Measurements from ENCODE around the gene SH3RF2.

The SH3RF2 gene

DNA sequence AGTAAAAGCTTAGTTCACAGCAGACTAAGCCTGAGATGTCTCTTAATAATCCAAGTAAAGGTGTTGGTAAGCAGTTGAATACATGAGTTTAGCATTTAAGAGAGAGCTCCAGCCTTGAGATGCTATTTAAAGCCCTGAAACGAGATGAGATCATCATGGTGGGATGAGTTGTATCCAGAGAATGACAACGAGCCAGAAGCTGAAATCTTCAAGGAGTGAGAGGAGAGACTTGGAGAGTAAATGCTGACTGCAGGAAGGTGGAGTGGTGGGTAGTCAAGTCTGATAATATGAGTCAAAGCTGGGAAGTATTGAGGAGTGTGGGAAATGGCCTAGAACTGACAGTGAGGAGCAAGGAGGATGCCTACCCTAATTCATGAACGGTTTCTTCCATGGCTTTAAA, 115.3 kb downstream of the SH3RF2 start:
- no peak for DNase-seq

DNA sequence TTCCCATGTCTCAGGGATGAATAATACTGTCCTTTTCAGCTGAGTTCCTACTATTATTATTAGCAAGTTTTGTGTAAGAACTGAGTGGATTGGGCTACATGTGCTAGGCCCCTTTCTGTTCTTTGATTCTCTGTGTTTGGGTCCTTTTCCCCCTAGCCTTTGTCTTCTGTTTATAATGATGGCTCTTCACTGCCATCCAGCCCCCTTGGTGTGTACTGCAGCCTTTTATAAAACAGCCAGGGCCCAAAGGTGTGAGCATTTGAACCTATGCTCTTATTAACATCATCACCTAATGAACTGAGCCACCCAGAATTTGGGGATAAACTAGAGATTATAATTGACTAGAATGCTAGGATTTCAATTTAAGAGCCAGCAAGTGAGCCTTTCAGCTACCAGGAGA, 116.4 kb downstream of the SH3RF2 start:
- no peak for DNase-seq

DNA sequence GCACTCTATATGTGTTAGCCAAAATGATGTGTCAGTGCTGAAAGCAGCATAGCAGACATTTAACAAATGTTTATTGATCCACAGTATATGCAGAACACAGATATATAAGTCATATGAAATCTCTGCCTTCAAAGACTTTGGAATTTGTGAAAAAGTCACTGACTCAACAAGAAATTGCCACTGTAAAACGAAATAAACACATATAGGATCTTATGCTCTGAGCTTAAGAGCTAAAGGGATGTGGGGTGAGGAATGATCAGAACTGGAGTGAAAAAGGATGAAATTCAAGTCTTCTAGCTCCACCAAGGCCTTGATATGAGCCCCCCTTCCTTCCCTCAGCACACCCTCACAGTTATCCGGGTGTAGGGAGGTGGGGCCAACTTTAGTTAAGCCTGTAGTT, 119.1 kb downstream of the SH3RF2 start:
- no peak for DNase-seq

DNA sequence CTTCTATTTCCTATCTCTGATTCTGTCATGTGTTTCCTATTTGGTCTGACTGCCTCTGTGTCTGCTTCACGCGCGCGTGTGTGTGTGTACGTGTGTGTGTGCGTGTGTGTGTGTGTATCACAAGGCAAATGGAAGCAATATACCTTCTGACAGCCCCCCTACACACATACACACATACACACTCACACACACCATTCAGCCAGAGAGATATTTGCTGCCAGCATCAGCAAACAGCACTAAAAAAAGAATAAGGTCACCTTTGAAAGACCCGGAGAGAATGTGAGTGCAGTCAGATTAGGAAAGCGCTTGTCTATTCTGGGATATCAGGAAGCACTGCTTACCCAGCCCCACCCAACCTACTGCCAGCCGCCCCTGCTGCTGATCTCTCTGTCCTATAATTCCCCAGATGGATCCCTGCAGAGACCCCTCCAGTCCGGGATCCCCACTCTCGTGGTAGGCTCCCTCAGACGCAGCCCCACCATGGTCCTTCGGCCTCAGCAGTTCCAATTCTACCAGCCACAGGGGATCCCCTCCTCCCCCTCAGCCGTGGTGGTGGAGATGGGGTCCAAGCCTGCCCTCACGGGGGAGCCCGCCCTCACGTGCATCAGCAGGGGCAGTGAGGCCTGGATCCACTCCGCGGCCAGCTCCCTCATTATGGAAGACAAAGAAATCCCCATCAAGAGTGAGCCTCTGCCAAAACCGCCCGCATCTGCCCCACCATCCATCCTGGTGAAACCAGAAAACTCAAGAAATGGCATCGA, 123.3 kb downstream of the SH3RF2 start:
- DNase-seq, result no peak

DNA sequence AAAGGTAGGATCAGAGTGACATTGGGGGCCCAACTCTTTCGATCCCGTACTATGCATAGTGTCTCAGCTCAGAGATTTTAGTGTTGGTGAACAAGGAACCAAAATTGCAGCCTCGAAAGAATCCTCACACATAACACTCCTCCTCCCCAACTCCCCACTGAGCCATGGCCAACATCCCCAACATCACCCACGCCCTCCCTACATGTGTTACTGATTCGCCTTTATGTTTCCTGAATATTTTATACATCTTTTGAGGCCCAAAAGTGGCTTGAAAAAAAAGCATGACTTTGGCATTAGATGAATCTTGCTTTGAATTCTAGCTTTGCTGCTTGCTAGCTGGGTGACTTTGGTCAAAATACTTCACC, 123.8 kb downstream of the SH3RF2 start:
- no peak for DNase-seq

DNA sequence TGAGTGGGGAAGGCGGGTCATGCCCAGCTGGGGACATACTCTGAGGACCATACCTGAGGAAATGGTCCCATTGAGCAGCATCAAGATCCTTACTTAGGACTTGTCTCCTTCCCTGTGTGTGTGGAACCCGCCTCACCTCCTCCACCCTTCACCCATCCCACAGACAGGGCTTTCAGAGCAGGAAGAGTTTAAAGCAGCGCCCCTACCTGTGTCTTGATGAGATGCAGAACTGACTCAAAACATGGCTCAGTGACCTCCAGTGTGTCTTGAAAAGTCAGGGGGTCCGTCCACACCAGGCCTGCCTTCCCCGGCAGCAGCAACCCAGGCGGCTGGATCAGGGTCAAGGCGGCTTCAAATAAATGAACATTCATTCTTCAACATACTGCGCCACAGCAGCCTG, 130.6 kb downstream of the SH3RF2 start:
- DNase-seq, result no peak

DNA sequence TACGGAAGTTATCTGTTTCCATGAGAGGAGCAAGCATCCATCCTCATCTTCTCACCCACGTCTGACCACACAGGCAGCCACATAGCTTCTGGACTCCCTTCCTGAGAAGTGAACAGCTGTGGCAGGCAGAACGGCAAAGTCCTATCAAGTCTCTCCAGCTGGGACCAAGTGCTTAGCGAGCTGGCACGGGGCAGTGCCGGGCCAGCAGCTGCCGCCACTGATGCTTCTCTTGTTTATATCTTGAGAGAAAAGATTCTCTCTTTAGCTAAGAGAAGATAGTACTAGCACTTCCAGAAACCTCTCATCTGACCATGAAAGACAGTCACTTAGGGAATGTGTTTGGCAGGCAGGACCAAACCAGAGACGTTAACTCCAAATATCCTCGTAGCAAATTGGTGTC, 131.8 kb downstream of the SH3RF2 start:
- no peak for DNase-seq

DNA sequence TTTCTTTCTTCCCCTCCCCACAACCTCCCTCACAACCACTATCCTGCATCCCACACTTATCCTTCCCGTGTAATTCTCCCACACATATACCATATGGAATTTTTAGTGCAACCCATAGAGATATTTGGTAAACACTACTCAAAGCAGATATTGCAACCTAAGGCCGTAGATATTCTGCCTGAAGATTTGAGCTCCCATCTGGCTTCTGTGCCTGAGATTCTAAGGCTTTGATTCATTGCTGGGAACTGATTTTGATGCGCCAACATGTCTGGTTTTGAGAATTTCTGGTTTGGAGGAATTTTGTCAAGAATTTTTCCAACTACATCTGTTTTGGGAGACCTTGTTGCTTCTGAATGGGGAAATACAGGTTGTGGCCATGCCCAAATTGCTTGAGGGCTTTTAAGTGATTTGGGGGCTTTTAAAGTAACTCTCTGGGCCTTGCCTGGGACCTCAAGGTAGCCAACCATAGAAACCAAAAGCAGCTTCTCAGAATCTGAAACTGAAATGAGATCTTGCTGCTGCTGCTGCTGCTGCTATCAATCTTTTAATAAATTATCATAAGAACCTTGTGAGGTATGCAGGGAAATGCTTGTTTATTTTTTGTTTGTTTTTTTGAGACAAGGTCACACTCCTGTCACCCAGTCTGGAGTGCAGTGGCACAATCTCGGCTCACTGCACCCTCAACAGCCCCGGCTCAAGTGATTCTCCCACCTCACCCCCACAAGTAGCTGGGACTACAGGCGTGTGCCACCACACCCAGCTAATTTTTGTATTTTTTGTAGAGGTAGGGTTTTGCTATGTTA, 132.8 kb downstream of the SH3RF2 start:
- no peak for DNase-seq

DNA sequence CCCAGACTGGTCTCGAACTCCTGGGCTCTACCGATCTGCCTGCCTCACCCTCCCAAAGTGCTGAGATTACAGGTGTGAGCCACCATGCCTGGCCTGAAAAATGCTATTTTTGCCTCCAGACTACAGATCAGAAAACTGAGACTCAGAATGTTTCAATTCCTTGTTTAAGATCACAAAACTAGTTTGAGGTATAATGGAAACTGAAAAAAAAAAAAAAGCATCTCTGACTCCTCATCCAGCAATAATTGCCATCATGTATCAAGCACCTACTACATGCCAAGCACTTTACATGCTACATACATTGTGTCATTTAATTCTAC, 133.4 kb downstream of the SH3RF2 start:
- DNase-seq, result no peak

DNA sequence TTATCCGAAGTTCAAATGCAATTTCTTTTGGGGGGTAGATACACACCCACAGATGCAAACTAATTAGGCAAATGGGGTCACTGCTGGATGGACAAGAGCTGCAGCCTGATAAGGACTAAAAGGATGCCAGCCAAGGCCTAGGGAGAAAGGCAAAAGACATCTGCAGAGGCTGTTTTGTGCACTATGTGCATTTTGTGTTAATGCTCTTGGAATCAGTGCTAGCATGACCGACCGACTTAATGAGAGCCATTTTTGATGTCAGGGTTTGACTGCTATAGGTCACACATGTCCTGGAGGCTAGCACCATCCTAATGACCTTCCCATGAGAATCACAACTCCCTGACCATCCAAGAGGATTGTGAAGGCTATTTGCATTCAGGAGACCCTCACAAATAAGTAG, 134.4 kb downstream of the SH3RF2 start:
- DNase-seq, result no peak

DNA sequence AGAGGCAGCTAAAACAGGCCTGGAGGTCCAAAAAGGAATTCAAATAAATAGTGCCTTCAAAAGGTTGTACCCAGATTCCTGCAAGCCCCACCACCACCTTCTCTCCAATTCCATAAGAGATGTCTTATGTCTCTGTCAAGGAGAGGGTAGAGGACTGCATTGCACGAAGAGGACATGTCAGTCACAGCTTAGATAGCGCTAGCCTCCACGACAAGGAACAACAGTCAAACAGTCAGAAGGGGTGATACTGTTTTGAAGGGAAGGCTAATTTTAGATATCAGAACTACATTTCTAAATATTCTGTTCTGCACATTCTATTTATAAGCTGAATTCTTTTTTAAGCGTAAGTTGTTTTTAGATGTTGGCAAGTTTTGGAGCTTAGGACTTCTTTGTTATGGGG, 134.8 kb downstream of the SH3RF2 start:
- no peak for DNase-seq

DNA sequence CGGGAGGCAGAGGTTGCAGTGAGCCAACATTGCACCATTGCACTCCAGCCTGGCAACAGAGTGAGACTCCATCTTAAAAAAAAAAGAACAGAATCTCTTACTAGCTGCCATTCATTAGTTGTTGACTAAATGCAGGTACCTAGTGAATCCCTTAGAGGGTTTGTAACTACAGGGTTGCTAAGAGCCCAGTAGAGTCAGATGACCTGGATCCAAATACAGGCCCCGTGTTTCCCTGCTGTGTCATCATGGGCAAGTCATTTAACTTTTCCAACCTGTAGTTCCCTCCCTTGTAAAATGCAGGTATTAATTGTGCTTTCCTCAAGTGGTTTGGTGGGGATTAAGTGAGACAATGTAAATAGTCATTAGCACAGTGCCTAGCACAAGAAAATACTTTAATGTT, 136.2 kb downstream of the SH3RF2 start:
- no peak for DNase-seq

DNA sequence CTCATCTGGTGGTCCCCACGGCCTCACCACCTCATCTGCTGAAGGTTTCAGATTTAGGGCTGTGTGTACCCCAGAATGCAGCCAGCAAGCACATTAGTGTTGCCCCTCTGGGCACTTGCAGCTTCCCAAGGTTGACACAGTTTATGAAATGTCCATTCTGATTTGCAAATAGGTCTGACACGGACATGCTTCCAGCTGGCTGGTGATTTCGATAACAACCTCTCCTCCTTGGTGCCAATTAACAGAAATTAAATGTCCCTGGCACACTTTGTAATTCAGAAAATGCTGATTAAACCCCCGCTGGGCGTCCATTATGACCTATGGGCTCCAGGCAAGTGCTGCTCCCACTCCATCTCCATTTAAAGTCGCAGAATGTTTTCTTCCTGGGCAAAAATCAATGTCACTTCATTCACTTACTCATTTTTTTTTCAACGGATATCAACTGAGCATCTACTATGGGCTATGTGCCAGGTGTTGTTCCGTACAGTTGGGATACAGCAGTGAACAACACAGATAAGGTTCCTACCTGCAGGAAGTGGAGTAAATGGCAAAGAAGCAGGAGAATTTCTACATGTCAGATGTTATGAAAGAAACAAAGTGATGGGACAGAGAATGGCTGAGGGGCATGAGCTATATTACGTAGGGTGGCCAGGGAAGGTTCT, 137.0 kb downstream of the SH3RF2 start:
- DNase-seq, result no peak

DNA sequence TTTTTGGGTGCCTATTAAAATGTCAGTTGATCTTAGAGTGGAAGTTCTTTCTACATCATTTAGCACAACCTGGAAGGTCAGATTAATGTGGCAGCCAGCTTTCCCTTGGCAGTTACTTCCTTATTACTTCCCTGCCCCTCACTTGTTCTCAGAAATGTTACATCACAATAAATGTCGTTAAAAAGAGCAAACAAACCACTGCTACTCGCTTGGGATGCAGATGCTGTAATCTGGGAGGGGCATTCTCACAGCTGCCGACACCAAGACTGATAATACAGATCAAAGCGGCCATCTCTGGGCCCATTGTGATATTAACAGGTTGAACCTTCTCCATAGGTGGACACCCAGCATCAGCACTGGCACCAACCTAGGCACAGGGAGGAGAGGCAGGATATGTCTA, 139.7 kb downstream of the SH3RF2 start:
- DNase-seq, result peak; percentile 29

DNA sequence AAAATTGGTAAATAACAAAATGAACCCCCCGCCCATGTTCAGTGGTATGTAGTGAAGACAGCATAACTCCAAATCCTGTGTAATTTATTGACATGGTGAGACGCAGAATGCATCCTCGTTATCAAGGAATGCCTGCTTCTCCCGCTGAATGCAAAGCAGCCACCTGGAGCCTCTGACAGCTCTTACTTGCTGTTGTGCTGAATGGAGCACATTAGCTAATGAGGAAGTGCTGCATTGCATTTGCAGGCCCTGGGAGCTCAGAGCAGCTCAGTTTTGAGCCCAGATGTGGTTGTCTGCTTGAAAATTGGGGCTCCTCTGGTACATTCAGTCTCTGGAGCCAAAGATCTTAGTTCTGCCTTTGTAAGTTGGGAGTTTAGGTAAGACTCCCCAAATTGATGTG, 140.1 kb downstream of the SH3RF2 start:
- no peak for DNase-seq

DNA sequence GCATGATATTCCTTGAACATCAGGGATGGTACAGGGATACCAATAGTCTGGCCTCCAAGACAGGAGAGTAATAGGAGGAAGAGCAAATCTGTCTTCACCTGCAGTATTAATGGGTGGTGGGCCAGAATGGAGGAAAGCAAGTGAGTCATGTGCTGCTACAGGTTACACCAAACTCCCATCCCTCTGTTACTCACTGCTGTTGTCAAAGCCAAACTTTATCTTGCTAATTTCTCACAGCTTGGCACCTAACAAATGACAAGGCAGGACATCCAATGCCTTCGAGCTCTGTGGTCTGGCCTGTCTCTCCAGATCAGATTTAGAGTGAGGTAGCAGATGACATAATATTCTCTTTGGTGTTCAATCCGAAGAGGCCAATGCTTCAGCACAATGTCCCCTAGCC, 142.2 kb downstream of the SH3RF2 start:
- no peak for DNase-seq

DNA sequence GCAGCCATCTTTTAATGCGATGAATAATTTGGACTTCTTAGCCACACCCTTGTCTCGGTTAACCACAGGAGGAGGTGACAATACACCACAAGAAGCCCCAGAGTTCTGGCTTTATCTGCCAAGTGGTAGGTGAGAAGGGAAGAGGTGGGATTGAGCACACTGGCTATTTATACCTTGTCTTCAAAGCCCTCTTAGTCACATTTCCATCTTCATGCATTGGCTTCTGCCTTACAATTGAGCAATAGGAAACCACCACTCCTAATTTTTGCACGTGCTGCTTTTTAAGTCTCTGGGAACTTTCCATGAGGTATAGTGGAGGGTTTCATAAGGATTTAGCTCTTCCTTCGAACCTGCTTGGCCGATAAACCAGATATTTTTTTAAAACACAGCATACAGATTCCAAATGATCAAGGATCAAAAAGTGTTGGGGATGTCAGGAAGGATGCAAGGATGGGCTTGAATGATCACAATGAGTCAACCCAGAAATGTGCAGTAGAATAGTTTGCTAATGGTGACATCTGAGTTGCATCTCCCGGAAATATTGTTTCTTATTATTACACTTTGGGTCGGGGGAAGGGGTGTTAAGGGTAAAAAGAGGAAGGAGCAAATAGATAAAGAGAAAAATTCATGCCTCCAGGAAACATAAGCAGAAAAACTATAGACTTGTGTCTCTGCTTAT, 143.5 kb downstream of the SH3RF2 start:
- no peak for DNase-seq

DNA sequence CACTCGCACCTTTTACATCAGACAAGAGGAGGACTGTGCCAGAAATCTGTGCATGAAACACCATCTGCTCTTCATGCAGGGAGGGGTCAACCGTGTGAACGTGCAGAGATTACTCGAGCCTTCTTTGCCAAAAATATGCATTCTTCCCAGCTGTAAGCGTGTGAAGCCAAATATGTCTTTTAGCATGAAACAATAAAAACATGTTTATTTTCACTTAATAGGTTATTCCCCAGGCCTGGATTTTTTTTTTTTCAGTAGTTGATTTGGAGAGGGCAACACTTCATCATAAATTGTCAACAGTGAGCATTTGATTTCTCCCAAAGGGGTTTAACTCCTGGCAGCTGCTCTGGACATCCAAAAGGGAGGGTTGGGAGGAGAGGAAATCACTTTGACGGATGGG, 145.2 kb downstream of the SH3RF2 start:
- no peak for DNase-seq

DNA sequence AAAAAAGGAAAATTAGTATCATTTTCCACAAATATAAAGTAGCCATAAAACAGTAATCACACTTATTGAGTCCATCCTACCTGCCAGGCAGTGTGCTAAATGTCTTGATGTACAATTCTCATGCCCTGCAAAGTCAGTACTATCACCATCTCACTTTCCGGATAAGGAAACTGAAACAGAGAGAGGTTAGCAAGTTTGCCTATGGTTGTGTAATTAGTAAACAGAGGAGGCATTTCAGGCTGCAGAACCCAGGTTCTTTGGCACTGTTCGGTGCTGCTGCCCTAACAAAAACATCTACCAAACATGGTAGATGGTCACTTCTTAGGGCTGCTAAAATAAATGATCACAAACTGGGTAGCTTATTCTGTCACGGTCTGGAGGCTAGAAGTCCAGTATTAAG, 146.4 kb downstream of the SH3RF2 start:
- DNase-seq, result no peak

DNA sequence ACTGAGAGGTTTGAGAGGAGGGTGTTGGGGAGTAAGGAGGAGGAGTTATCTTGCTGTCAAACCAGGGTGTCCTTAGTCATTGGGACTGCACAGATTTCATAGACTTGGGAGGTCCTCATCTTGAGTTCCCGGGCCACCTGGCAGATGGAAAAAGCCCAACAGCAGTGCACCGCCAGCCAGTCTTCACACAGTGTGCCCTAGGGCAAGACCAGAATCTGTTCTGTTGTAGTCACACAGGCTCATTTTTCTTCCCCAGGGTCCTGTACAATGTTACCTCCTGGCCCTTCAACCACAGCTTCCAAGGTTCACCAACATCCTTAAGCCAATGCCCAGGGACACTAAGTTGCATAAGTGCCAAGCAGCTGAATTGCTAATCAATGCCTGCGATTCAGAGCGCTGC, 148.0 kb downstream of the SH3RF2 start:
- no peak for DNase-seq

DNA sequence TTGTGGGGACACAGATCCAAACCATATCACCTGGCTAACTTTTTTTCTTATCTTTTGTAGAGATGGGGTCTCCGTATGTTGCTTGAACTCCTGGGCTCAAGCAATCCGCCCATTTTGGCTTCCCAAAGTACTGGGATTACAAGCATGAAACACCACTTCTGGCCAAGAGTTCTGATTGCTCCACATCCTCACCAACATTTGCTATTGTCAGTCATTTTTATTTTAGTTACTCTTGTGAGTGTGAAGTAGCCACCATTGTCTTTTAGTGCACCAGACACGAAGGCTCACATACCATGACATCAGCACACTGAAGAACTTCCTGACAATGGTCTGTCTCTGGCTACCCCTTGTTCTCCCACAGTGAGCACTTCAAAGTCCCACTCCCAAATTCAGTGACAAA, 151.7 kb downstream of the SH3RF2 start:
- no peak for DNase-seq

DNA sequence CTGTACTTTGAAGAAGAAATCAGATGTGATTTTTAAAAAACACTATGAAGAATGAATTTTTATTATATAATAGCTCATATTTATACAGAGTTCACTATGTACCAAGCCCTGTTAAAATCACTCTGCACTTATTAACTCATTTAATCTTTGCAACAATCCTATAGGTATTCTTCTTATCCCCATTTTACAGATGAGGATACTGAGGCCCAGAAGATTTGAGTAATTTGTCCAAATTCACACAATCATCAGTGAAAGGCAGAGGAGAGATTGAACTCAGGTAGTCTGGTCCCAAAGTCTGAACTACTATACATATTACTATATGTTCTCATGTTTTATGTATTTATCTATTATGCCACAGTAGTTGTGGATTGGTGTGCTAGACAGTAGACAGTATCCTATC, 152.9 kb downstream of the SH3RF2 start:
- no peak for DNase-seq

DNA sequence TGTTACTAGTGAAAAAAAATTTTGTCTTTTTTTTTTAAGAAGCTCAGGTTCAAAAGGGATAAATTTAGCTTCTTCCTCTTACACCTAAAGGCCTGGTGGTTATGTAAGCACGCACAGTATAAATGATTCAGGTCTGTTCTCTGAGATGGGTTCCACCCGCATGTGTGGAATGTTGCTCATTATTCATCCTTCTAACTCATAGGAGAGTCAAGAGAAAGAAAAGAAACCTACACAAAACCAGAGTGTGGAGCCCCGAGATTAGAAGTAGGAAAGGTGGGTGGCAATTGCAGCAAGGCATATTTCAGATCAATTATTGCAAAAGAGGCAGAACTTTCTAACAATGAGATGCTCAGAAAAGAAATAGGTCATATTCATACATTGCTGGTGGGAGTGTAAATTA, 155.5 kb downstream of the SH3RF2 start:
- DNase-seq, result no peak

DNA sequence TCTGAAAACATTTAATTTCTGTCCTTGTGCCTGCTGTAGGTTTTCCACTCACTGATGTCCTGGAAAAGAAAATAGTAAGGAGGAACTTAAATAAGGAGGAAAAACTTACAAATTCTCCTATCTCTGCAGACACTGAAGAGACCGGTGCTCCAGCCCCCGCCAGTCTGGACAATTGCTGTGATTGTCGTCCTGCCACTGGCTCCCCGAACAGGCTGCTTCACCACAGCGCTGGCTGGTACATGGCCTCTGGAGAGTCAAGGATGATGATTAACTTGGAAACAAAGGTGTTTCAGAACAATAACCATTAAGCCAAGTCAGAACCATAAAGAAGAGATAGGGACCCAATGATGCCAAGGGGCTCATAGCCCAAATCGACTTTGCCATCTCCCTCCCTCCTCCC, 161.7 kb downstream of the SH3RF2 start:
- DNase-seq, result no peak
